Measurements from ENCODE around the gene ZNF831. TPM values are rescaled to one million over a fixed set of nuclear protein-coding genes. Genes with fewer than 3 reads are reported as not detected.

The ZNF831 gene
- total RNA-seq, 1 experiment from 2014 or later = not detected

GRCh38 chr20:59141818-59142581 lies 21.6 kb upstream of the ZNF831 start:
- no peak for DNase-seq (ENCODE audit: low read depth)

DNA sequence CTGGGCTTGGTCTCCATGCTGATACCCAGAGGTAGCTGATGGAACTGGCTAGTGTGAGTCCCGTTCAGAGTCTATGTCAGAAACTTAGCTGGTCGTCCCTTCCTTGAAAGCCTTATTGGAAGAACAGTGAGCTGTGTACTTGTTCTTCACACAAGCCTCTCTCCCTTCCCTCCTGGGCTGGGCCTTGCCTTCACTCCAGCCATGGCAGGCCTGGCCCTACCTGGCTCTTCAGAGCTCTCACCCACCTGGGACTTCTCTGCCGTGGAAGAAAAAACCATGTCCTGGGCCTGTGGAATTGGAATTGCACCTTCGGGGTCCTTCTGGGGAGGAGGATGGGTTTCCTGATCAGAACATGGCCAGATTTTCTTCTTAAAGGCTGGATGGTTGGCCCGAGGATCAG lies 20.3 kb upstream of the ZNF831 start:
- no peak for DNase-seq (ENCODE audit: low read depth)

GRCh38 chr20:59144179-59144830 lies 19.3 kb upstream of the ZNF831 start:
- DNase-seq (ENCODE audit: low read depth) = no peak

DNA sequence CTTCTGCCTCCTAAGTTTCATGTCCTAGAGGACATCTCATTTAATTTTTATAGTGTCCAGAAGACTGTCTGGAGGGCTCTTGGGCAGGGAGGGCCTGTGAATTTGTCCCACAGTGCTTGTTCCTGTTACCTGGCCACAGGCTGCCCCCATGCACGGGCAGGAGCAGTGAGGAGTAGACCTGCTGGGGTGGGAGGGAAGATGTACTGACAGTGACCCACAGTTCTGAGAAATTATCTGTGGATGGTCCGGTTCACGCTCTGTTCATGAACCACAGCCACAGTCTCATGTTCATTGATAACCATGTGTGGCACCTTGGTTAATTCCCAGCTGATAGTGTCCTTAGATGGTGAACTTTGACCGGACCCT lies 18.8 kb upstream of the ZNF831 start:
- DNase-seq (ENCODE audit: low read depth) = no peak

DNA sequence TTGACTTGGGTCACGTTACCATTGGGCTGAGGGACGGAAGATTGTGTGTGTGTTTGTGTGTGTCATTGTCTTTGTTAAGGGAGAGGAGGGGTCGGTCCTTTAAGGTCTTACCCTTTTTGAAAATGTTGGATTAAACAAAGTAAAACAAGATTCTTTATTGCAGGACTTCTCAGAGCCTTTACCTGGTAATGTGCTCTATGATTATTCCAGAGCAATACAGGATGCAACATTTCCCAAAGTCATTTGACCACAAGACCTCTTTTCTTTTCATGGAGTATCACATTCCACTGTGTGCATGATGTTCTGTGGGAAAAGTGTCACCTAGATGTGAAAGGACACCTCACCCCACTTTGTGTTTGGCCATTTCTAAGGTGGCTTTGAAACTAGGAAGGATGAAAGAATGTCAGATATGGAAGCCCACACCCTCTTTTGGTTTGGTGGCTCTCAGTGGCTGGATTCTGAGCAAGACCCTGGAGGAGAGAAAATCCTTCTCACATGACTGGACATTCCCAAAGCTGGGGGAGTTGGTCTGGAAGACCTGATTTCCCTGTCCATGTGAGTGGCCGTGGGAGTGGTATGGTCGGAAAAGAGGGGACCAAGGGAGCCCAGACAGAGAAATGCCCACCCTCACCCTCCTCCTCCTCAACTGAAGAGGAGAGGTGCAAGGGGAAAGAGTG lies 18.2 kb upstream of the ZNF831 start:
- no peak for DNase-seq (ENCODE audit: low read depth)

DNA sequence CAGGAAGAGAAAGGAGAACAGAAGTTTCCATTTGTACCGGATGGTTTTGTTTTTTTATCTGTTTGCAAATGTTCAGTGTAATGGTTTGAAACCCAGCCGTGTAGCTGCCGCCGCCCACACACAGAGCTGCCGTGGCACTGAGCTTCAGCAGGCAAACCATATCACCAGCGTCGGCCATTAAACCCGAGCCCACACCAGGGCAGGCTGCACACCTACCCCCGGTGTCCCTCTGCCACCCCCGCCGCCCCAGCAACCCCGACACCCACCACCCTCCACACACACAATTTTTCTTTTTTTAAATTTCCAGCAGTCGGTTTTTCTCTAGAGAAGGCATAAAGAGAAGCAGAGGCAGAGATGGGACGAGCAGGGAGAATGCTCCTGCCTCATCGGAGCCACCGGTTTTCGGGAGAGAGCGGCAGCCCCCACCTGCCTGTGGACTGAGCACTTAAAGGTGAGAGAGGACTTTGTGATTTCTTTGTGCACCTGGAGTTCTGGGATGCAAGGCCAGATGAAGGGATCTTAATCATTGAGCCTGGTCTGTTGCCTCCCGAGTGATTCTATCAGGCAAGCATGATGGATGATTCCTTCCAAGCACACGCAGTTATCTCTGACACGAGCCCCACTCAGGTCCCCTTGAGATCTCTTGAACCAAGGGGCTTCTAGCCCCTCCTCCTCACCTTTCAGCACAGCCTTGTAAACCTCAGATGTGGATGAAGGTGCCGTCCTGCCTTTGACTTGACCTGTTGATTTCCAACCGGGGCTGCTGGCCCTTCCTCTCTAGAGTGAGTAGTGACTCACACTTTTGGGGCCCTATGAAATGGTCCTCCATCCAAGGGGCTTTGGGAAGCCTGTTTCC lies 17.5 kb upstream of the ZNF831 start:
- no peak for DNase-seq (ENCODE audit: low read depth)

DNA sequence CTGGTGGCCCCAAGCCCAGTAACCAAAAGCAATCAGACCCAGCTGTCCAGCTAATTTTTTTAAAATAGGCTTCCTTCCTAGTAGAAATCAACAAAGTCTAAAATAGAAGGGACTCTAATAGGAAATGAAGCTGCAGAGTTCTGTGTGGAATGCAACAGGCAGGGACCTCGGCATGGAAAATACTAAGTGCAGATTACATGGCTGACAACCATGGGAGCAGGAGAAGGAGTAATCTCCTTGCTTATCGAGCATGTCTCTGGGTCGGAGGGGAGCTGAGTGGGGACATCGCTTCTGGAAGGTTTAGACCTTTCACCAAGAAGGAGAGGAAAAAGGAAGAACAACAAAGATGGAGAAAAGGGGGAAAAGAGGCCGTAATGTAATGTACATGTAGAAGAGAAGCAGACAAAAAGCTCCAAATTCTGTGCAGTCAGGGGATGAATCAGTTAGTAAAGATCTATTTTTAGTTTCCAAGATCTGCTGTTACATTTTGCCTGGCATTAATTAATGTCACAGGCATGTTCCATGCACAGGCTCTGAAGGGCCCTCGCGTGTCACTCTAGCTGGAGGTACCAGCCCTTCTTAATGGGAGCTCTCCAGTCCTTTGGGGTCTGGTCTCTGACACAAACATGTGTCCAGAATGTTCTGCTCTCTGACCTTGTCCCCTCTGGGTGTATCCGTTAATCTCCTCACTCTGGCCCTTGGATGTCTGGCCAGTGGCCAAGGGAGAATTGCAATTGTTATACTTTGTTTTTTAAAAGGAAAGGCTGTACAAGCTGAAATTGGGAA lies 16.6 kb upstream of the ZNF831 start:
- DNase-seq (ENCODE audit: low read depth) = no peak

GRCh38 chr20:59147586-59147985 lies 16.0 kb upstream of the ZNF831 start:
- no peak for DNase-seq (ENCODE audit: low read depth)

GRCh38 chr20:59148701-59149493 lies 14.7 kb upstream of the ZNF831 start:
- no peak for DNase-seq (ENCODE audit: low read depth)

DNA sequence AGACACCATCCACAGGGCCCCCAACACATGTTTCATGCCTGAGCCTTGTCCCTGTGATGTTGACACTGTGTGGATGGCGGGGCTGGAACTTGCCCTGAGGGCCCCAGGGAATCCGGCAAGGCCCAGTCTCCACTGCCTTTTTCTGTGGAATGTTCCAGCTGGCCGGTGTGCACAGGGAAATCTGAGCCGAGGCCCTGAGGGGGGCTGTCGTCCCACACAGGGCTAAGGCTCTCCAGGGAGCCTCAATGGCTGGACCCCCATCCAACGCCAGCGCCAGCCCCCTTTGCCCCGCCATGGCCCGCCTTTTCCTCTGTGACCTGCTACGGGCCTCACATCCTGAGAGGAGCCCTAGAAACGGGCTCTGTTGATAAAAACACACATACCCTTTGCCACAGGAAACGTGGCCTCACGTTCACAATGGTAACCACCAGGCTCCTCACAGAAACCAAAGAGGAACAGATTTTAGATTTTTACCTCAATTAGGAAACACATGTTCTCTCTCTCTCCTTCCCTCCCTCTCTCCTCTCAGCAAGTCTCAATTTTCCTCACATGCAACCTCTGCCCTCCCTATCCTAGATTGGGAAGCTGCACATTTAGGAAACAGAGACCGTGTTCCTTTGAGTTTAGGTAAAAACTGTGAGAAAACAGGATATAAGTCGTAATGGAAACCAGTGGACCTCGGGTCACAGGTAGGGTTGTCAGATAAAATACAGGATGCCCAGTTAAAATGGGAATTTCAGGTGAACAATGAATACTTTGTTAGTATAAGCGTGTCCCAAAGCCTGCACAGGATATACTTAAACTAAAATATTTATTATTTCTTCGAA lies 13.7 kb upstream of the ZNF831 start:
- DNase-seq (ENCODE audit: low read depth) = no peak

GRCh38 chr20:59150821-59151251 lies 12.8 kb upstream of the ZNF831 start:
- DNase-seq (ENCODE audit: low read depth) = no peak

GRCh38 chr20:59151391-59151790 lies 12.2 kb upstream of the ZNF831 start:
- no peak for DNase-seq (ENCODE audit: low read depth)

- no peak for DNase-seq (ENCODE audit: low read depth)
Observed at GRCh38 chr20:59151820-59152219, 11.8 kb upstream of the ZNF831 start.

- DNase-seq (ENCODE audit: low read depth) = no peak
Observed at GRCh38 chr20:59152559-59153354, 10.9 kb upstream of the ZNF831 start.

DNA sequence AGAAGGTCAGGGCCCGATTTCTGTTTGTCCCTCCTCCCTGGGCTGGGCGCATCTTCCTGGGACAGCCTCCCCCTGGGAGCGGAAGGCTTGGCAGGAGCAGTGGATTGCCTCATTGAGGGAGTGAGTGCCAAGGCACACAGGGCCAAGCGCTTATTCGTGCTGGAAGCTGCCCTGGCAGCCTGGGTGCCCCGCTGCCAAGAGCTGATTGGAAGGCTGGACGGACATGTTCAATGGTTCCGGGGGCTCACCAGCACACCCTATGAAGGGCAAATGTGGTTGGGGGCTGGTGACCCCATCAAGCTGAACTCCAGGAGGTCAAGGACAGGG lies 10.3 kb upstream of the ZNF831 start:
- no peak for DNase-seq (ENCODE audit: low read depth)

- no peak for DNase-seq (ENCODE audit: low read depth)
Observed at GRCh38 chr20:59153832-59154231, 9.8 kb upstream of the ZNF831 start.

DNA sequence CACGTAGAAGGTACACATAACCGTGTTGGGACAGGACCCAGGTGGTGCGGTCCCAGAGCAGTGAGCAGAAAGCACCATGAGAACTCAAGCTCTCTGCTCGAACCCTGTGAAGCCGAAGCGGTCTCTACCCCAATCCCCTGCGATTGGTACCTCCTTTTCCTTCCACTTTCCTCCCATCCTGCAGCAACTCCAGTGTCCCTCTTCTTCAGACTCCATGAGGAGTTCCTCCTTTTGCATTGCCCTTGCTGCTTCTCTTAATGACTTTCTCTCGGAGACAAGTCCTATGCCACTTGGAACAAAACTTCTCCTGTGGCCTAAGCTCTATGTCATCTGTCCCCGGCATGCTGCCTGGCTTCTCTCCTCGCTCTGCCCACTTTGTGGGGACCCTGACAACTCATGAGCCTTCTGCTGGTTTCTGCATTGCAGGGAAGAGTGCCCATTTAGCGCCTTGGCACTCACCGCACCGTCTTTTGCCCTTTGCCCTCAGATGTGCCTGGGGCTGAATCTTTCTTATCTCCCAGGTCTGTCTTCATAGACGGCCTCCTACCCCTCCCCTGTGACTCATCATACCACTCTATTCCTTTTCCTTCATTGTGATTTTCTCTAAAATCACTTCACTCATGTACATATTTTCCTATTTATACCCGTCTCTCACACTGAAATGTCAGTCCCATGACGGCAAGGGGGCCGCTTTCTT lies 9.2 kb upstream of the ZNF831 start:
- no peak for DNase-seq (ENCODE audit: low read depth)

- no peak for DNase-seq (ENCODE audit: low read depth)
Observed at GRCh38 chr20:59157064-59157463, 6.6 kb upstream of the ZNF831 start.

Data from LHCN-M2 (cell line).